ENCODE measurements around the gene SYMPK. TPM values are rescaled to one million over a fixed set of nuclear protein-coding genes. Genes with fewer than 3 reads are reported as not detected.

Gene SYMPK
- total and polyA plus RNA-seq, 9 donors: 24.8 to 61.9 (median 50.1) TPM

DNA sequence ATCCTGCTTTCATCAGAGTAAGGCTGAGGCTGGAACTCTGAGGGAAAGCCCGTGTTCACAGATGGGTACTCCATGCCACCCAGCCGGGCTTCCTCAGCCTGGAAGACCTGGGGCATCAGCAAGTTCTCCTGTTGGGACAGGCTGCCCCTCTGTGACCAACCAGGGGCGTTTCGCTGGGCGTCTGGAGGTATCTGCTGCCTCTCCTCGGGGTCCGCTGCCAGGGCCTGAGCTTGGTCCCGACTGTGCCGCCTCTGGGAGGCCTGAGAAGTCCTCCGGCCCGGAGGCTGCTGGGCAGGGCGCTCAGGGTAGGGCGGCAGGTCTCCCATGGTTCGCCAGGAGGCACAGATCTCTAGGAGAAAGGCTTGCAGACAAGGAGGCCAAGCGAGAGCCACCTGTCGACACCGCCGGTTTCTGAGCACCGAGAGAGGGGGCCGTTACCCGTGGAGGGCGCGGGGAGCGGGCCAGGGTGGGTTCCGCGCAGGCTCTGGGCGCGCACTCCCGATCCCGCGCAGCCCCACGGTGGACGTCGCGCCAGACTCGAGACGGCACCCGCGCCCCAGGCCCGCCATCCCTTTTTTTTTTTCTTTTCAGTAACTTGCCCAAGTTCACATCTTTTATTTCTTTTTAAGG is 48.0 kb downstream of the SYMPK start, which contains the start of gene RSPH6A:
RSPH6A (minus strand) TSS at position 458 of the 630 bp plus-strand sequence; CDS start at position 326, 132 bp downstream.
- intact Hi-C loops (cut with DNase I): loop anchor here in 1 of 4 donors (10.0 kb wide), 1 partner anchor 70 kb away; the partner anchor contains the start of gene IRF2BP1
- Histone ChIP-seq H3K4me3 (peak within 1 kb of the TSS; percentile 22), H3K27ac (peak within 1 kb of the TSS in 1 of 2 donors; percentile 8), H3K27me3 (no peaks in the 10 kb centered on the region), H3K9me3 (no peaks in the 10 kb centered on the region), H3K36me3 (no peaks in the 10 kb centered on the region), H3K4me1 (ENCODE audit: insufficient read depth) (peaks cover 5% of the 10 kb centered on the region)
- no peak for DNase-seq
- 21 to 28% (median 24%) methylated on average over 36 to 40 of the region's 40 CpGs for WGBS, 3 donors
- TF ChIP-seq, protein P1, sequence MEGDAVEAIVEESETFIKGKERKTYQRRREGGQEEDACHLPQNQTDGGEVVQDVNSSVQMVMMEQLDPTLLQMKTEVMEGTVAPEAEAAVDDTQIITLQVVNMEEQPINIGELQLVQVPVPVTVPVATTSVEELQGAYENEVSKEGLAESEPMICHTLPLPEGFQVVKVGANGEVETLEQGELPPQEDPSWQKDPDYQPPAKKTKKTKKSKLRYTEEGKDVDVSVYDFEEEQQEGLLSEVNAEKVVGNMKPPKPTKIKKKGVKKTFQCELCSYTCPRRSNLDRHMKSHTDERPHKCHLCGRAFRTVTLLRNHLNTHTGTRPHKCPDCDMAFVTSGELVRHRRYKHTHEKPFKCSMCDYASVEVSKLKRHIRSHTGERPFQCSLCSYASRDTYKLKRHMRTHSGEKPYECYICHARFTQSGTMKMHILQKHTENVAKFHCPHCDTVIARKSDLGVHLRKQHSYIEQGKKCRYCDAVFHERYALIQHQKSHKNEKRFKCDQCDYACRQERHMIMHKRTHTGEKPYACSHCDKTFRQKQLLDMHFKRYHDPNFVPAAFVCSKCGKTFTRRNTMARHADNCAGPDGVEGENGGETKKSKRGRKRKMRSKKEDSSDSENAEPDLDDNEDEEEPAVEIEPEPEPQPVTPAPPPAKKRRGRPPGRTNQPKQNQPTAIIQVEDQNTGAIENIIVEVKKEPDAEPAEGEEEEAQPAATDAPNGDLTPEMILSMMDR (IDR thresholded peaks at IDR 0.05): no peak
- TF ChIP-seq EP300 (IDR thresholded peaks at IDR 0.05) (no peak), POLR2A (IDR thresholded peaks at IDR 0.05) (no peak)

DNA sequence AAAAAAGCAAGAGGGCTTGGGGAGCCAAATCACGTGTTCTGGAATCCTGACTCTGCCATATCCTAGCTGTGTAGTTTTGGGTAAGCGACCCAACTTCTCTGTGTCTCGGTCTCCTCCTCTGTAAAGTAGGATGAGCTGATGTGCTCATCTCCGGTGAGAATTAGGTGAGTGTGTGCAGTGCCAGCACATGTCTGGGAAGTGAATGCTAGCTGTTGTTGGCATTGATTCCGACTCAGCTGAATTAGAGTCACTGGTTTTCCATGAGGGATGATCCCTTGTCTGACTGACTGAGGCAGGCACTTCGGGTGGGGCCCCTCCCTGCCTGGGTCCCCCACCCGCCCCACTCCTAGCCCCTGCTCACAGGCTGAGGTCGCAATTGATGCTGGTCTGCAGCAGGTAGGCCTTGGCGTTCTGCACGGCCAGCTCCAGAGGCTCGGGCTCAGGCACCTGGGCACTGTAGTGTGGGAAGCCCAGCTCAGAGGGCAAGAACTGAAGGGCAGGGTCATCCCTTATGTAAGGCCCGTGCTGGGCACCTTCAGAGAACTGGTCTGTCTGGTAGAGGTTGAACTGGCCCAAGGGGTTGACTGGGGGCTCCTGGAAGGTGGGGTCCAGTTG is 48.7 kb downstream of the SYMPK start:
- no peak overlapping the region for H3K4me3 ChIP-seq
- peaks cover 7% of the 10 kb centered on the region for H3K4me1 ChIP-seq (ENCODE audit: insufficient read depth)
- TF ChIP-seq EP300 (IDR thresholded peaks at IDR 0.05): no peak
- TF ChIP-seq POLR2A (IDR thresholded peaks at IDR 0.05): no peak
- no peak for DNase-seq
- WGBS, 3 donors: 79 to 85% (median 82%) methylated on average over 9 to 12 of the region's 12 CpGs
- H3K36me3 ChIP-seq: no peaks in the 10 kb centered on the region
- no peaks in the 10 kb centered on the region for H3K27me3 ChIP-seq
- no peaks in the 10 kb centered on the region for H3K9me3 ChIP-seq
- H3K27ac ChIP-seq: no peak overlapping the region
- intact Hi-C loops (cut with DNase I): loop anchor here in 1 of 4 donors (10.0 kb wide), 1 partner anchor 71 kb away; the partner anchor contains the start of gene IRF2BP1

DNA sequence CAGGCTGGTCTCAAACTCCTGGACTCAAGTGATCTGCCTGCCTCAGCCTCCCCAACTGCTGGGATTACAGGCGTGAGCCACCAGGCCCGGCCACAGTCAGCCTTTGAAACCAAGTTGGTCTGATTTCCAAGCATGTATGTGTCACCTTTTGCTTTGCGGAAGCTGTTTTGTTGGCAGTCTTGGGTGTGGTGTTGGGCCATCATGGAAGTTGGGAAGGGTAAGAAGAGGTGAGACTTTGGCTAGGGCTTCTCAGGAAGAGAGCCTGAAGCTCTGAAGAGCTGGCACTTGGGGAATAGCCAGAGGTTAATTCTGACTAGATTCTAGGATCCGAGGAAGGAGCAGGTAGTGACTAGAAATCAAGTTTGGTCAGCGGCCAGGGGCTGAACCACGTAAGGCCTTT is 50.6 kb downstream of the SYMPK start:
- WGBS, 3 donors: 88 to 90% (median 89%) methylated on average over 6 of the region's 6 CpGs
- H3K4me1 ChIP-seq (ENCODE audit: insufficient read depth): peaks cover 7% of the 10 kb centered on the region
- H3K36me3 ChIP-seq: no peaks in the 10 kb centered on the region
- DNase-seq: no peak
- no peaks in the 10 kb centered on the region for H3K9me3 ChIP-seq
- no peak overlapping the region for H3K4me3 ChIP-seq
- intact Hi-C loops (cut with DNase I): loop anchor here in 1 of 4 donors (10.0 kb wide), 1 partner anchor 73 kb away; the partner anchor contains the start of gene IRF2BP1
- no peak overlapping the region for H3K27ac ChIP-seq
- no peak for TF ChIP-seq POLR2A (IDR thresholded peaks at IDR 0.05)
- no peak for TF ChIP-seq EP300 (IDR thresholded peaks at IDR 0.05)
- TF ChIP-seq, protein P1 (IDR thresholded peaks at IDR 0.05): no peak
- no peaks in the 10 kb centered on the region for H3K27me3 ChIP-seq

DNA sequence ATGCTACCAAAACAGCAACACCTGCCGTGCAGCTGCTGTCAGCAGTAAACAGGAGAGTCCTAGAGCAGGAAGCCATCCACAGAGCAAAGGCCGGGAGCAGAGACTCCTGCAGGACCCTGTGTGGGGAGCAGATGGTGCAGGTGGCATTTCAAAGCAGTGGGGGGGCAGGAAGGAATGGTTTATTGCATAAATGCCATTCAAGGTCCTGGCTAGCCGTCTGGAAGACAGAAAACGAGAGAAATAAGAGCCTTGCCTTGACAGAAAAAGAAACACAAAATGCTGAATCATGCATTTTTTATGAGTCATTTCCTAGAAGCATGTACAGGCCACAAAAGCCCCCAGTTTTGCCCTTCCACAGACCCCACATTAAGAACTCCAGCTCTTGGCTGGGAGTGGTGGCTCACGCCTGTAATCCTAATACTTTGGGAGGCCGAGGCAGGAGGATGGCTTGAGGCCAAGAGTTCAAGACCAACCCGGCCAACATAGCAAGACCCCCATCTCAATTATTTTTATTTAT is 53.2 kb downstream of the SYMPK start:
- no peak overlapping the region for H3K4me3 ChIP-seq
- no peak for TF ChIP-seq EP300 (IDR thresholded peaks at IDR 0.05)
- TF ChIP-seq, protein P1 (IDR thresholded peaks at IDR 0.05): no peak
- no peak for TF ChIP-seq POLR2A (IDR thresholded peaks at IDR 0.05)
- H3K9me3 ChIP-seq: no peaks in the 10 kb centered on the region
- intact Hi-C loops (cut with DNase I): loop anchor here in 1 of 4 donors (10.0 kb wide), 1 partner anchor 75 kb away; the partner anchor contains the start of gene IRF2BP1
- WGBS, 3 donors: 18 to 31% (median 23%) methylated on average over 7 of the region's 7 CpGs
- no peaks in the 10 kb centered on the region for H3K36me3 ChIP-seq
- H3K27me3 ChIP-seq: no peaks in the 10 kb centered on the region
- DNase-seq: no peak
- H3K4me1 ChIP-seq (ENCODE audit: insufficient read depth): peaks cover 2% of the 10 kb centered on the region
- H3K27ac ChIP-seq: no peak overlapping the region

Measured in ovary (tissue), 9 donors.